Mucosa of gallbladder (tissue), 1 donor: ENCODE measurements around the gene PMS2. TPM values are rescaled to one million over a fixed set of nuclear protein-coding genes. Genes with fewer than 3 reads are reported as not detected.
"Not testable (repeated sequence)": the region's sequence is repeated elsewhere in the genome, so short reads cannot be mapped to it uniquely, and the experiment has no call there.

ENCODE experiments used
- DNase-seq: peaks from one replicate; pipeline ENCODE4 v3.0.0-alpha.2; 2020; ENCODE audit warnings: low spot score
- total RNA-seq: library from RNA; stranded (reverse); gene quantifications from one replicate; pipeline ENCODE4 v1.2.1, GENCODE V29; 2021
- donor health status: DM: no; HTN: no; CAD: no.

PMS2 gene
- total RNA-seq, 1 donor from 2014 or later: 10.5 TPM

GRCh38 chr7:6015917-6016652, 7.2 kb upstream of the PMS2 start:
- peak; percentile 46 for DNase-seq

GRCh38 chr7:6012355-6013104, 3.7 kb upstream of the PMS2 start:
- peak; percentile 17 for DNase-seq

DNA sequence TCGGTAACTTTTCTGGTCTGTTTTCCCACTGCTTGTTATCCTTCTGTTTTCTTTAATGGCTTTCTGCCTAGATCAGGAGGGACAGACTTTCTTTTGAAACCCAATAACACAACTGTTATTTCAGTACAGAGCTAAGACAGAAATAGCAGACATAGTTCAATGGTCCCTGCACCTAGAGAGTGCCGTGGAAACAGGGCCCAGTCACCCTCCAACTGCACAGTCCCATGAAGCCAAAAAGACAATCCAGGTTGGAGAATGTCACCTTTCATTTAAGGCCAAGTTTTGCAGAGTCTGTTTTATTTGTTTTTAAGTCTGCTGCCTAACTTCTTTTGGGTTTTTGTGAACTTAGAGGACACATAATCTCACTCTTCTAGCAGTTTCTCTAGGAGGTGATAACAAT, 2.7 kb upstream of the PMS2 start:
- no peak for DNase-seq

DNA sequence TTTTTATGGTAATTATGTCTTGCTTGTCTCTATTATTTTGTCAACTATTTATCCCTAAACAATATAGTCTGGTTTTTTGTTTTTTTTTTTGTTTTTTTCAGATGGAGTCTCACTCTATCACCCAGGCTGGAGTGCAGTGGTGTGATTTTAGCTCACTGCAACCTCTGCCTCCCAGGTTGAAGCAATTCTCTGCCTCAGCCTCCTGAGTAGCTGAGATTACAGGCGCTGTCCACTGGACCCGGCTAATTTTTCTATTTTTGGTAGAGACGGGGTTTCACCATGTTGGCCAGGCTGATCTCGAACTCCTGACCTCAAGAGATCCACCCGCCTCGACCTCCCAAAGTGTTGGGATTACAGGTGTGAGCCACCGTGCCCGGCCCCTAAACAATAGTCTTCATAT, 1.5 kb upstream of the PMS2 start:
- DNase-seq: not testable (repeated sequence)

DNA sequence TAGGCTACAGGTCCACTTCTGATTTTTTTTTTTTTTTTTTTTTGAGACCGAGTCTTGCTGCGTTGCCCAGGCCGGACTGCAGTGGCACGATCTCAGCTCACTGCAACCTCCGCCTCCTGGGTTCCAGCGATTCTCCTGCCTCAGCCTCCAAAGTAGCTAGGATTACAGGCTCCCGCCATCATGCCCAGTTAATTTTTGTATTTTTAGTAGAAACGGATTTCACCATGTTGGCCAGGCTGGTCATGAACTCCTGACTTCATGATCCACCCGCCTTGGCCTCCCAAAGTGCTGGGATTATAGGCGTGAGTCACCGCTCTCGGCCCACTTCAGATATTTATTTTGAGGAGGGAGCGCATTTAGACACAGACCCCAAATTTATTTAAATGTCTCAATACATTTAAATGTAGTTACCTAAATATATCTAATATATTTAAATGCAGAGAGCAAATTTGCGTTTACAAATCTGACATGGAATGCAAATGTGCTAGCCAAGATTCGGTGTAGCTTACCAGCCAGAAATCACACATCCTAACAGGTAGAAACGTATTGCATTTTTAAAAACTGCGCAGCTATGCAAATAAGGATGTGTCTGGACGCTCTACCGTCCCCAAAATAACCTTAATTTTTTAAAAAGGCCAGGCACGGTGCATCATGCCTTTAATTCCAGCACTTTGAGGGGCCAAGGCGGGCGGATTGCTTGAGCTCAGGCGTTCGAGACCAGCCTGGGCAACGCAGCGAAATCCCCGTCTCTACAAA, 836 bp downstream of the PMS2 start:
- not testable (repeated sequence) for DNase-seq

DNA sequence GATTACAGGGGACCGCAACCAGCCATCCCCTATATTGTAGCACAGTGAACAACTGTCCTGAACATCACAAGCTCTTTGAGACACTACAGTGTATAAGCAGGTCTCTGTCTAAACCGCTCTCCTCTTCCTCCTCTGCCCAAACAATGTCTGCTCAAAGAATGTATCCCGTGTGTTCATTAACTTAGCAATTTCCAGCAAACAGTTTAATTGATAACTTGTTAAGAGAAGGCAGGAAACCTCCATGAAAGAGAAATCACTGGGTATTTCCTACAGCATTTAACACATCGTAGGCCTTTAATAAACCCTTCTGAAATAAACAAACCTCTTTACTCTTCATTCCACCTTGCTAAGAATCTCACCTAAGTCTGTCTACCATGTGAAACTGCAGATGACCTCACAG, 1.5 kb downstream of the PMS2 start:
- no peak for DNase-seq

DNA sequence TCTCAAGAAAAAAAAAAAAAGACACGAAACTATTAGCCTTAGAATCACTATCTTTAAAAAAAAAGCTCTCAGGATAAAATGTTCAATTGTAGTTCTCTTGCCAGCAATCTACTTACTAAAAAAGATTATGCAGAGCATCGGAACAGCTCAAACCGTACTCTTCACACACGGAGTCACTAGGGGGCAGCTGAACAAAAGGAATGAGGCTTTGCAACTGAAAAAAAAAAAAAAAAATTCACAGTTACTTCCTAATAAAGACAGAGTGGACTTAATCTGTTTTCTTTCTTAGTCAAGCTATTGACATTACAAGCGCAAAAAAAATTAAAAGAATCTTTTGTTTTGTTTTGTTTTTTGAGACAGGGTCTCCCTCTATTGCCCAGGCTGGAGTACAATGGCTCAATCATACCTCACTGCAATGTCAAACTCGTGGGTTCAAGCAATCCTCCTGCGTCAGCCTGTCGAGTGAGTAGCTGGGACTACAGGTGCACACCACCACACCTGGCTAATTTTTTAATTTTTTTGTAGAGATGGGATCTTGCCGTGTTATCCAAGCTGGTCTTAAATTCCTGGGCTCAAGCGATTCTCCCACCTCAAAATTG, 11.5 kb downstream of the PMS2 start:
- DNase-seq: peak; percentile 59

DNA sequence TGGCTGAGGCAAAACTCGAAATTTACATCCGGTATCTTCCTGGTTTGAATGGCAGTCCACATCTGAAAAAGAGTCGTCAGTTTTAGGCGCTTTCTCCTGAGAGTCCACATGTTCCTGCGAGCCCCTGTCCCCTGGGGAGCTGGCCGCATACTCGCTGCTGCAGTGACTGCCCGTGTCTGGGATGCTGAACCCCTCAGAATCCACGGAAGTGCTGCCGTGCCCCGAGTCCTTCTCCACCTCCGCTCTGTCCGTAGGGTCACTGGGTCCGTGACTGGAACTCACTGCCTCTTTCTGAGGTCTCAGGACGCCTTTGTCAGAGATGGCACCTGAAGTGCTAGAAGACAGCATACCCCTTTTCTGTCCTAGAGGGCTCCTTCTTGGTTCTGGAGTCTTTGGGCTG, 21.8 kb downstream of the PMS2 start:
- DNase-seq: not testable (repeated sequence)

DNA sequence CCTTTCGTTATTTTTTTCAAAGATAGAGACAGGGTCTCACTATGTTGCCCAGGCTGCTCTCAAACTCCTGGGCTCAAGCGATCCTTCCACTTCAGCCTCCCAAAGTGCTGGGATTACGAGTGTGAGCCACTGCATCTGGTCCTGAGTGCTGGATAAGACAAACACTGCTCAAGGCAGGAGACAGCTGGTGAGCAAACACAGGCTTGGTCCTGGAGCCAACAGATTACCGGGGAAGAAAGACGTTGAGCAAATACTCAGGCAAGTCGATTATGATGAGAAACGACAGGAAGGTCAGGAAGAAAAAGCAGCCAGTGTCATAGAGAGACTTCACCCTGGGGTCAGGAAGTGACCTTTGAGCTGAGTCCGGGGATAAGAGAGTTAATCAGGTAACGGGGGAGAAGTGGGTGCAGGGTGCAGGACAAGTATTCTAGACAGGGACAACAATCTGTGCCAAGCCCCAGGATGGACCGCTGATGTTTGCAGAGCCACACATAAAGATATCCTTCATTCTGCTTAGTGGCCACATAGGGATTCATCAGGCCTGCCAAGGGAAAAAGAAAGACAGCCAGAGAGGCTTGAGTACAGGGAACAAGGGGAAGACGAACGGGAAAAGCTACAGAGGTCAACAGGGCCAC, 29.1 kb downstream of the PMS2 start:
- not testable (repeated sequence) for DNase-seq

GRCh38 chr7:5973580-5973979, 35.3 kb downstream of the PMS2 start:
- DNase-seq: not testable (repeated sequence)

GRCh38 chr7:5970347-5970911, 38.4 kb downstream of the PMS2 start, which contains the start of gene RSPH10B:
RSPH10B (minus strand) TSS chr7:5970689; CDS start chr7:5967116, 3,573 bp downstream.
- DNase-seq: not testable (repeated sequence)

- DNase-seq: not testable (repeated sequence)
Measured at GRCh38 chr7:5963810-5964209, 45.0 kb downstream of the PMS2 start.

- DNase-seq: not testable (repeated sequence)
Measured at GRCh38 chr7:5963205-5963604, 45.6 kb downstream of the PMS2 start.

- not testable (repeated sequence) for DNase-seq
Measured at GRCh38 chr7:5934945-5935450, 73.9 kb downstream of the PMS2 start.

GRCh38 chr7:5931905-5932644, 76.8 kb downstream of the PMS2 start:
- DNase-seq: not testable (repeated sequence)

- not testable (repeated sequence) for DNase-seq
Measured at GRCh38 chr7:5931250-5931649, 77.6 kb downstream of the PMS2 start.

DNA sequence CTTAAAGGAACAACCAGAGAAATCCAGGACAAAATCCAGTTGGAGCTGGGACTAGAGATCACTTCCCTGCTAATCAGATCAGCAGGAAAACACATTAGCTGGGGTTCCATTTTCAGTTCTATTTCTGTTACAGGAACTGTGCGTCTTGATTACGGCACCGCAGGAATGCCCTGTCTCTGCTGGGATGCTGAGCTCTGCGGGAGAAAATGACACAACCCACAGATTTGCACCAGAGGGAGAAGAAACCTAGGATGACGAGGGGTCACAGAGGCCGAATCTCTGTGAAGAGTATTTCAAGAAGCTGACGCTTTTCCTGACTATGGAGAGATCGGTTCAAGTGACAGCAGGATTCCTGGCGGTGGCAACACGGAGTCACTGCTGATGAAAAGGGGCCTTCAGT, 78.6 kb downstream of the PMS2 start:
- not testable (repeated sequence) for DNase-seq

DNA sequence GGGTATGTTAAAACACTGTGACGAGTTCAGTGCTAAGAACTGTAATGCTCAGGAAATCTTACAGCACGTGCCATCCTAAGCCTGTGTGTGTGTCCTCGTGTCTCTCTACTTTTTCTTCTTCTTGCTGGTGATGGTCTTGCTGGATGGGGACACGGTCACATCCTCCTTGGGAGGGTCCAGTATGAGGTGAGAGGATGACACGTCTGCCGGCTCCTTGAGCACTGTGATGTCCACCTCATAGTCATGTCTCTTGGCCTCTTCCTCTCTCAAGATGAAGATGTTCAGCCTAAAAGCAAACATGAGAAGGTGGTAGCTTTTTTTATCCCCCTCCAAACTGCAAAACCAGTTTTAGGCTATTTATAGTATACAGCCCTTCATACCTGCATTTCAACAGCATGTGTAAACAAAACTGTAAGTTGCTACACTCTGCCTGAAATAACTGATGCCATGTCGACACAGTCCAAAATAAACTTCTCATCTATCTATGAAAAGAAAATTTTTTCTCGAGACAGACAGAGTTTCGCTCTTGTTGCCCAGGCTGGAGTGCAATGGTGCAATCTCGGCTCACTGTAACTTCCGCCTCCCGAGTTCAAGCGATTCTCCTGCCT, 82.5 kb downstream of the PMS2 start:
- DNase-seq: not testable (repeated sequence)

DNA sequence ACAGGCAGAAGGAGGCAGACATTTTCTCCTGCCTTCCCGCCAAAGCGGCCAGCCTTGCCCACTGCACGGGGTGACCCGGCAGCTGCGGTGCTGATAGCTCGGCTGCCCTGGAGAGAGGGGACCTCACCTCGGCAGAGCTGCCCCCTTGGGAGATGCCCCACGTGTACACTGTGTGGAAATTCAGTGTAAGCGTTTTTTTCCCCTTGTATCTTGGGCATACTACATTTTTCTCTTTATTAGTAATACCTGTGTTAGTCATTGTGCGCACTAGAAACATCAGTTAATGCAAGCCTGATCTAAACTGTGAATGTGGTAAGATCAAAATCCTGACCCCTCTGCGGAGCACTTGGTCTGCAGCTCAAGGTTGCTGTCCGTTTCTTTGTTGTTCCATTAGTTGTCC, 84.2 kb downstream of the PMS2 start:
- DNase-seq: not testable (repeated sequence)

DNA sequence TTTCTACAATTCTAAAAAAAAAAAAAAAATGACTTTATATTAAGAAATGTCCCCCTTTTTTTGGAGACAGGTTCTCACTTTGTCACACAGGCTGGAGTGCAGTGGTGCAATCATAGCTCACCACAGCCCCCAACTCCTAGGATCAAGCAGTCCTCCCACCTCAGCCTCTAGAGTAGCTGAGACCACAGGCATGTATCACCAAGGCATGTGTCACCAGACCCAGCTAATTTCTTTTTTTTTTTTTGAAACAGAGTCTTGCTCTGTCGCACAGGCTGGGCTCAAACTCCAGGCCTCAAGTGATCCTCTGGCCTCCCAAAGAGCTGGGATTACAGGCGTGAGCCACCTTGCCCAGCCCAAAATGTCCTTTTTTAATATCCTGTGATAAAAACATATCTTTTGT, 84.7 kb downstream of the PMS2 start:
- not testable (repeated sequence) for DNase-seq
